HG03439 (cell line): ENCODE results near the gene NRG2.
A peak's percentile ranks its signal among the peaks of the same experiment; 100 is the strongest.

Experiments
- ATAC-seq: cut with Tn5 transposase; IDR thresholded peaks from one replicate; pipeline ENCODE4 v1.9.1; 2021; ENCODE audit warnings: mild to moderate bottlenecking, moderate library complexity; ENCODE audit not compliant: unreplicated experiment

Gene NRG2

DNA sequence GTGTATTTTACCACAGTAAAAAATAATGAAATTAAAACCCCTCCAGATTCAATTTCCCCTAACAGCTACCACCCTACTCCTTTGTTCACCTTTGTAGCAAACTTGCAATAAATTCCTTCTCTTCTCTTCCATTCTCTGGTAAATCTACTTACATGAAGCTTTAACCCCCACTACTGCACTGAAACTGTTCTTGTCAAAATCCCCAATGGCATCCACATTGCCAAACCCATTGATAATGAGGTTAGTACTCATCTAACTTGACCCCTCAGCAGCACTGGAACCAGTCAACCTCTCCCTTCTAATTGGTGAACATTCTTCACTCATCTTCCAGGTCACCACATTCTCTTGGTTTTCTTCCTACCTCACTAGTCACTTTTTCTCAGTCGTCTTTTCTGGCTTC lies 29.6 kb downstream of the NRG2 start:
- no peak for ATAC-seq

DNA sequence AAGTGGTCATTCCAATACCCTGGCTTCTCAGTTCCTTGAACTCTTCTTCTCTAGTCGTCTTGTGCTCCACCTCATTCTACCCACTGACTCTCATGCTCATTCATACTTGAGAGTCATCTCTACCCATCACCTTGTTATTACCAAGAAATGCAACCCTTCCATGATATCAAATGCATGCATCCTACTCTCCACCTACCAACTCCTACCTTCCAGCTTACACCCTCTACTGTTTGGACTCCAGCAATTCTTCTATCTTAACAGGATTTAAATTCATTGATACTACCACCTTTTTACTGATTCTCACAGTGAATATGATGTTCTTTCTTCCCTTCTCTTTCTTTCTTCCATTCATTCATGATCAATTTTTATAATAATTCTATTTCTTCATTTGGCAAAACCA lies 30.7 kb downstream of the NRG2 start:
- no peak for ATAC-seq

DNA sequence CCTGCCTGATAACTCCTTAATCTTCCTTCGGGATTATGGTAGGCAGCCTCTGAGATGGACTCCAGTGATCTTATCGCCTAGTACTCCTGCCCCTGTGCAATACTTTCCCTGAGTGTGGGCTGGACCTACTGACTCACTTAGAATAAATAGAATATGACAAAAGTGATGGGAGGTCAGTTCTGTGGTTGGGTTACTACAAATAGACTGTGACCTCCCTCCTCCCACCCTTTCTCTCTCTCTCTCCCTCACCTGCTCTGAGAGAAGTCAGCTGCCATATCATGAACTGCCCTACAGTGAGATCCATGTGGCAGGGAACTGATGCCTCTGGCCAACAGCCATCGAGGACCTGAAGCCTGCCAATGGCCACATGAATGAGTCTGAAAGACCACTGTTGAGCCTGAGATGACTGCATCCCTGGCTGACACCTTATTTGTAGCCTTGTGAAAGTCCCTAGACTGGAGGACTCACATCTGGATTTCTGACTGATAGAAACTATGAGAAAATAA lies 31.7 kb downstream of the NRG2 start:
- ATAC-seq: peak; percentile 82

DNA sequence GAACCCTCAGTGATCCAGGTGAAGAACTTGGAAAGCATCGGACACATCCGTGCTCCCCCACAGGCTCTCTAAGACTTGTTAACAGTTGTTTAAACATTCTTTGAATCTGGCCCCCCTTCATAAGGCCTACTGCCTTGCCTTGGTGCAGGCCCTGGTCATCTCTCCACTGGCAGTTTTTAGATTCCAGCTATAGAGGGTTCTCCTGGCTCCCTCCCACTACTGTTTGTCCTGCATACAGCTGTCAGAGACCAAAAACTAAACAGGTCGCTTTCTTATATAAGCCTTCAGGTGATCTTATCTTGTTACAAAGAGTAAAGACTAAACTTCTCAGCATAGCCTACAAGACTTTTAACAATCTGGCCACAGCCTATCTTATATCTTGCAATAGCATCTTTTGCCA lies 32.3 kb downstream of the NRG2 start:
- no peak for ATAC-seq

DNA sequence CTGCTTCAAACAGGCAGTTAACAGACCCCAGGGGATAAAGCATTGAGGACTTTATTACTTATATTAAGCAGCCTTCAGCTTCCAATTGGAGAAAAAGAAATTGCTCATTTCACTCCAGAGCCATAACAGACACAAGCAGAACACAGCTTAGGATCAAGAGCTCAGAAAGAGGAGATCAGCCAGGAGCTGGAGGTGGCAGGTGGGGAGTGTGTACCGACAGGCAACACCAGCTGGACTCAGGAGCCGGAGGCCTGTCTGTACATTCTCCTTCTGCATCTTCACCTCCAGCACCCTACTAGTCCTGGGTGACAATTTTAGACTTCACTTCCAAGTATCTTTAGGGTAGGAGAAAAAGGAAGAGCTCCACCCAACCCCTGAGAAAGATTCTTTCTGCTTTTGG lies 35.8 kb downstream of the NRG2 start:
- no peak for ATAC-seq

DNA sequence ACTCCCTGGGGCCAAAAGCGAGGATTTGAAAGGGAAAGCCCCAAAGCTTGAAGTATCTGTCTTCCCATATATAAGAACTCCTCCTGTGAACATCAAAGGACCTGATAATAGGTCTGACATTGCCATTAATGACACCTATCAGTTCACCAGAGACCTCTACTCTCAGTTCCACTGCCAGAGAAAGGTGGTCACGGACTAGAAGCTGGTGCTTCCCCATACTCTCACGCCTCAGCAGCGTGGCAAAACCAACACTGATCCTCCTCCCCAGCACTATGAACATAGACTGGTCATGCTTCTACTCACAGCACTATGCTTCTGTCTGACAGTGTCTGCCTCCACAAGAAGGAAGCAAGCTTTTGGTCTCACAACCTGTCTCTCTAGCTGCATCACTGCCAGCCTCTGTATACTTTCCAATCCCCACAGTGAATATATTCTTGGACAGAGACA lies 37.9 kb downstream of the NRG2 start:
- ATAC-seq: peak; percentile 84

DNA sequence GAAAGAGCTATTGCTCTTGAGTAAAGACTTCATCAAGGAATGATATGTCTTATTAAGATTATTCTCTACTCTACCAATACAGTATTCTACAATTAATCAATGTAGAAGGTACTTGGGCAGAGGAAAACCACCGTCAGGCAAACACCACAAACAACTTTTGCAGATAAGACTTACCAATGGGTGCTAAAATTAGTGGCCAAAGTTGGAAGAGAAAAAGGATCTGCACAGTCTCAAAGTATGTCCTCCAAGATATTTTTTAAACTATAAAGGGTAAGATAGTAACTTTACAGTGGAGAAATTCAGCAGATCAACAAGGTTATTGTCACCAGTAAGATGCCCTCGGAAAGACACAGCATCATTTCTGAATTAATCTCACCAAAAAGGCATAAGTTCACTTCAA lies 38.9 kb downstream of the NRG2 start:
- no peak for ATAC-seq

DNA sequence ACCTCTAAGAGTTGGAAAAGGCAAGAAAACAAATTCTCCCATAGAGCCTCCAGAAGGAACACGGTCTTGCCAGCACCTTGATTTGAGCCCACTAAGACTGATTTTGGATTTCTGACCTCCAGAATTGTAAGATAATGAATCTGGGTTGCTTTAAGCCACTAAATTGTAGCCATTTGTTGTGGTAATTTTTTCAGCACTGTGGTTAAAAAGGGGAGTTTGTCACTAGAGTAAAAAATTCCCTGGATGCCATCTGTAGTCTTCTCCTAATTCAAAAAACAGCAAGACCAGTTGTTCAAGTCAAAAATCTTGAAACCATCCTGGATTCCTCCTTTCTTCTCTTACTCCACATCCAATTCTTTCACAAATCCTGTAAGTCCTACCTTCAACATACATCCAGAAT lies 39.6 kb downstream of the NRG2 start:
- ATAC-seq: no peak

DNA sequence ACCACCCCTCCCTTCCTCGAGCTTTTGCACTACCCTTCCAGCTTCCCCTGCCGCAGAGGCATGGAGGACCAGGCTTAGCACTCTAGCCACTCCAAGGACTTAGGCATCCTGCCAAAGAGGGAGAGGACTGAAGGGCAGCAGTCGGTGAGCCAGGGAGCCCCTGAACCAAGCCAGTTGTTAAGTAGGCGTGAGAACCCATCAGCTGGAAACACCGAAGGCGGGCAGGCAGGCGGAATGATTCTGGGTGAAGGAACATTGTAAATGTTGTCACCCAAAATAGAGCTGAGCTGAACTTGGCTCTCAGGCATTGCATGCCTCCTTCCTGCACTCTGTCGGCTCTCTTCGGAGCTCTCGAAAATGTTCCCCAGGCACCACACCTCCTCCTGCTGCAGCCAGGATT lies 42.8 kb downstream of the NRG2 start:
- no peak for ATAC-seq

DNA sequence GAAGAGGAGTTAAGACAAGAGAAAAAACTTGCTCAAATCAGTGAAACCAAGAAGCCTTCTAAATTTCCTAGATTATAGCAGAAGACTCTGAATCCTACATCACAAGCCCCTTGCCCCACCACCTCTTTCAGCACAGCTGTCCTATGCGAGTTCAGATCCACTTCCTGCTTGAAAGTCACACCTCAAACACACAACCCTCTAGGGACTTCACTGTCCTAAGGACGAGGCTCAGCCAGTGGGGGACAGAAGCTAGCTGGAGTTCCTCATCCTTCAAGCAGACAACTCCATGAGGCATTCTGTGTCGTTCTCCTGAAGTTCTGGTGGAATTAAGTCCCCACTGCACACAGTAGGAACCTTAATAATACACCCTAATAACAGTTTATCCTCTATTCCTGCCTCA lies 44.3 kb downstream of the NRG2 start:
- no peak for ATAC-seq

DNA sequence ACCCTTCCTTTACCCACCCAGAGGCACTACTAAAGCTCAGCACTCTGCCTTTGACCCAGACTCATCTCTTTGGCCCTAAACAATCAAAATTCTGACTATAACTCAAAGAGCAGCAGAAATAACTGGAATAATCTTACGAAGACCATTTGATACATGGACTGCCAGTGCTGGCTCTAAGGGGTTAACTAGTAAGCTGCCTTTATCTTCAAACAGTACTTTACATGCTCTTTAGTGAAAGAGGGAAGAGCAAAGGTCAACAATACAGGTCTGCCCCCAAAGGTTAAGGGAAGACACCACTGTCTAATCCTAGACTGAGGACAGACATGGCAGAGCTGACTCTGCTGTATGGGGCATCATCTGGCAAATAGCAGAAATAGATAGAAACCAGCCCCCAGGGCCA lies 45.8 kb downstream of the NRG2 start:
- no peak for ATAC-seq

DNA sequence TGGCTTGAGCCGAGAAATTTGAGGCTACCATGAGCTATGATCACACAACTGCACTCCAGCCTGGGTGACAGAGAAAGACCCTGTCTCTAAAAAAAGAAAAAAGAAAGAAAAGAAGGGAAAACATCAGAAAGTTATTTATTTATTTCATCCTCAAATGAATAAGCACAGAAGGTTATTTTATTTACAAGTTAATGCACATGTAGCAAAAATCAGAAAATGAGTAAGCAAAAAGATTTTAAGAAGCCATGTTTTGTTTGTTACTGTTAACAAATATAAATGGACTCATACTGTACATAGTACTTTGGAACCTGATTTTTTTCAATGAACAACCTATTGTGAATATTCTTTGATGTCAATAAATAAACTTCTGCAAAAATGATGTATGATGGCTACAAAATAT lies 47.2 kb downstream of the NRG2 start:
- ATAC-seq: no peak

DNA sequence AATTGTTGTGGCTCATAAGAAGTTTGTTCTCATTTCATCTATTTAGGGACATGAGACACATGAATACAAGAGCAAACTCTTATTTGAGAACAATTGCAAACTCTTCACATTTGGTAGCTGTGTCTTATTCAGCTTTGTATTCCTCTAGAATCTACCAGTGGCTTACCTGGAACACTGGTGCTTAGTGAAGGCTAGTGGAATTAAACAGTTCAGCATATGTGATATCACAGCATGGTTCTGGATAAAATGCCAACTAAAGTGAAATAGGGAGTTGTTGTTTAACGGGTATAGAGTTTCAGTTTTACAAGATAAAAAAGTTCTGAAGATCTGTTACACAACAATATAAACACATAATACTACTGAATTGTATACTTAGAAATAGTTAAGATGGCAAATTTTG lies 48.9 kb downstream of the NRG2 start:
- no peak for ATAC-seq

DNA sequence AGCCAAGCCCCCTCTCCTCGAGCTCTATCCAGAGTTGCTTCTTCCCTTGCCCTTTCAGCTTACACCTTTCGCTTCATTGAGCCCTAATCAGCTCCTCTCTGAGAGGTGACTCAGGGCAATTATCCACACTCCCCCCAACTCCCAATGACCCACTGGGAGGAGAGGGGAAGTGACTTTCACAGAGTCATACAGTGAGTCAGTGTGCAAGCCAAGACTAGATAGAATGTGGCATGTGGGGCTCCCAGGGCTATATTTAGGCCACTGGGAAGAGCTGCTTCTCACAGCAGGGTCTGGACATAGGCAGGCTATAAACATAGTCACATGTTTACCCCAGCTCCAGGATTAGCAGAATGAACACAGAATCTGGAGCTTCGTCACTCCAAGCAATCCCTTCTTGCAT lies 57.4 kb downstream of the NRG2 start:
- no peak for ATAC-seq

DNA sequence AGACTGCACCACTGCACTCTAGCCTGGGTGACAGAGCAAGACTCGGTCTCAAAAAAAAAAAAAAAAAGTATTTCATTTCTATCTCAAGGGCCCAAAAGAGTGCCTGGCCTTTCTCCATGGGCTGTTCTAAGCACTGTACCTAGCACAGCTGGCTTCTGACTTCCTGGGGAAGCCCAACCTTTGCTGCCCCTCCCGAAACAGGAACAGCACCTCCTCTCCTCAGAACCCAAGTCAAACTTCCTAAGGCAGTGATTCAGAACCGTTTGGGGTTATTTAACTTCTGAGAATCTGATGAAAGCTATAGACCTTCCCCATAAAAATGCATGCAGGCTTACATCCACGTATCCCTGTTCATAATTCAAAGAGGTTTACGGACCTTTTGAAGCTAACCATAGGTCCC lies 57.8 kb downstream of the NRG2 start:
- ATAC-seq: no peak

DNA sequence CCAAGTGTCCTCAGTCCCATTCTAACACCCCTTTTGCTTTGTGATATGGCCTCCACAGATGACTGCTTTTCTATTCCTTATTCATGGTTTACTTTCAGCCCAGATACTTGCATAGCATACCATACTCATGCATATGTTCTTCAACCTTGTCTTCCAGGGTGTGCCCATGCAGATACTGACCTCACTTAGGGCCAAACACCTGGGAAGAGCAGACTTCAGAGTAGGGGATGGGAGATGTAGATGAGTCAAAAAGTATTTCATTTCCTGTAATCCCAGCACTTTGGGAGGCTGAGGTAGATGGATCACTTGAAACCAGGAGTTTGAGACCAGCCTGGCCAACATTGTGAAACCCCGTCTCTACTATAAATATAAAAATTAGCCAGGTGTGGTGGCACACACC lies 58.3 kb downstream of the NRG2 start:
- ATAC-seq: no peak

DNA sequence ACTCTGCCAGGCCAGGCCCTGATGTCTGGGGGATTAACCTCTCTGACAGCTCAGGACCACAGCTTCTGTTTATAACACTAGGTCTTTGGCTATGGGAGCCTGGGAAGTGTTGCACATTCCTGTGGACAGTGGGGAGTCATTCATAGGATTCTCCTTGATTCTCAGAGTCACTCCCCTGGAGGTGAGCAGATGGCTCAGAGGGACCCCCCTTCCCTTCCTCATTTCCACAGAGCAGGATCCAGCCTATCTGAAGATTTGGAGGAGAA lies 60.2 kb downstream of the NRG2 start:
- ATAC-seq: no peak

DNA sequence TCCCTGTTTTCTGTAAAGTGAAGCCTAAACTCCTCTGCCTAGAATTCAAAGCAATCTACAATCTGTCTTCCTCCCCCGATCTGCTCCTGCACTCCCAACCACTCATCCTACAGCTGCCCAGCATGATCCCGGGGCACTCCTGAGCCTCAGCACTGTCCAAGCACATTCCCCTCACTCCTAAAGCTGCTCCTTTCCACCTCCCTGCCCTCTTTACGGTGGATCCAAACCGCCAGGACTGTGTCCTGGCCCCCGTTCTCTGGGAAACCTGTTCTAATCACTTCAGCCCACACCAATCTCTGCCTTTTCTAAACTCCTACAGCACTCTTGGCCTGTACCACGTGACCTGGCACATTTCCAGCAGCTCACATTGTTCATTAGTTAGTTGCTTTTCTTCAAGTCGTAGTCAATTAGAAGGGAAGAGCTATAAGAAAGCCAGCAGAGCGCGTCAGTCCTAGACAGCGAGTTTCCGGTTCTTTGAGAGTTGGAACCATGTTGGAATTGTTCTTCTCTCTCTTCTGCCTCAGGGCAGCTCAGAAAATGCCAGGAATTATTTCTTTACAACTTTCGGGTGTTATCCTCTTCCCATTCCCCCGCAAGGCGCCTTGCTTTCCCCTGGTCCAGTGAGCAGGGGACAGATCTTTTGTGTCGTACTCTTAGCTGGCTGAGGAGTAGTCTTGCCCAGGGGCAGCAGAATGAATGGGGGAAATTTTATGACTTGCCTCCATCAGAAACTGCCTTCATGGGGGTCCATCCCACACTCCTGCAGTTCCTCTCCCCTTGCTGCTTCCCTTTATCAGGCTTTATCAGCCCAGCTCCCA lies 60.7 kb downstream of the NRG2 start:
- ATAC-seq: no peak

DNA sequence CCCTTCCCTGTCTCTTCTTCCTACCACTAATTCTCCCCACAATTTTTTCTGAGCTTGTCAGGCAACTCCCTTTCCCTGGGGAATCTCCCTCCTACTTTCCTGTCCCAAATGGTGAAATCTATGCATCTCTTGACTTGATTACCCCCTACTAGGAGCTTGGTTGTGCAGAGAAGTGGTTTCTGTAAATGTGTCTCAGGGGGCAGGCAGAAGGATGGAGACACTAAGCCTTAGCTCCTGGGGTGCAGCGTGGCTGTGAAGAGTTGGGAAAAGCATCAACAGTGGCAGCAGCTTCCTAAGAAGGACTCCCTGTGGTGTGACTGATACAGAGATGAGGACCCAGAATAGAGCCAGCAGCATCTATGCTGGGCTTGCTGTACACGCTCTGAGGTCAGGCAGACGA lies 62.3 kb downstream of the NRG2 start:
- ATAC-seq: no peak

DNA sequence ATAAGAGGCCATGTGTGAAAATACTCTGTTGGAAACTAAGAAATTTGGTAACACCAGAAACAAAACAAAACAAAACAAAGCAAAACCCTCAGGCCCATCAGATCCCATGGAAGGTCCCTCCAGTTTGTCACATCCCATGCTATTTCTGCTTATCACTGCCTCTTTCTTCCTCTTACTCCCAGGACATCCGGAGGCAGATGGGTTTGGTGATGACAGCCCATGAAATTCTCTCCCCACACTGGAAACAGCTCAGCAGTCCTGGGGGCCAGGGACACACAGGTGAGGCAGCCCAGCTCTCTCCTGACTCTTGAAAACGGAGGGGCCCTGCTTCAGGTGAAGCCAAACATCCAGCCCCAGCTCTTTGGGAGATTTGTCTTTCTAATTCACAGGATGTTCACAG lies 63.2 kb downstream of the NRG2 start:
- ATAC-seq: no peak

DNA sequence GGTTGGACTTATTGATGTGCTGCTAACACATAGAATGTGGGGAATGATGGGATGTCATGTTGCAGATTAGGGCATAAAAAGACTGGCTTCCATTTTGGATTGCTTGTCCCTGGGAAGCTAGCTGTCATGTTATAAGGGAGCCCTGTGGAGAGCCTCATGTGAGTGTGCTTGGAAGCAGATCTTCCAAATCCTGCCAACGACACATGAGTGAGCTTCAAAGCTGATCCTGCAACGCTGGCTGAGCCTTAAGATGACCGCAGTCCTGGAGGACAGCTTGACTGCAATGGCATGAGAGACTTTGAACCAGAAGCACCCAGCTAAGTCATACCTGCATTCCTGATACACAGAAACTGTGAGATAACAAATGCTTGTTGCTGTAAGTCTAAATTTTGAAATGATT lies 63.6 kb downstream of the NRG2 start:
- no peak for ATAC-seq

DNA sequence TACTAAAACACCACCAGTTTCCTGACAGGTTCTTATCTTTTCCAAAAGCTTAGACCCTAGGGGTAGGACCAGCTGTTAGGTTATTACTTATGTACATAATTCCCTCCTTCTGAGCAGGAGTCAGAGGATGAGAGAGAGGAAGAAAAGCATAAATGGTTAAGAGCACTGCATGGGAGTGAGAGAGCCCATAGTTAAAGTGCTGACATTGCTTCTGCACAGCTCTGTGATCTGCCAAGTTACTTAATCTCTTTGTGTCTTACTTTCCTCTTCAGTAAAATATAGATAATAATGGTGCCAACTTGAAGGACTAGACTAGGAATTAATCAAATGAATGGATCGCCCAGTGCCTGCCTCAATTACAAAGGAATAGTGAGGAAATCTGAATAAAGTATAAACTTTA lies 66.4 kb downstream of the NRG2 start:
- ATAC-seq: no peak

DNA sequence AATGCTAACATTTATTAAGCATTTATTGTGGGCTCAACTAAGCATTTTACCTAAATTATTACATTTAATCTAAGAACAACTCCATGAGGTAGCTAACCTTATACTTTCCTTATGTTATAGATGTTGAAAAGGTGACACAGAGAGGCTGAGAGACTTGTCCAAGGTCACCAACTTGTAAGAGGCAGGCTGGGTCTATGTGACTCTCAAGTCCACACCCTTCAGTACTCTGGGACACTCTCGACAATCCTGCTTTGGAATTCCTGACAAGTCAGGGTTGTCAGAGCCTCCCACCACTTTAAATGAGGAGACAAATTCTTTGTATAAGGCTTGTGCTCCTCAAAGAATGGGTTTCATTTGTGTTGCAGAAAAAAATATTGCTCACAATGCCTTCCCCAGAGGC lies 67.2 kb downstream of the NRG2 start:
- no peak for ATAC-seq
